Upper lobe of left lung (tissue), 4 donors: Measurements from ENCODE around the gene PDK1.

Experiments used
- CTCF ChIP-seq, 6 experiments: fragments of 450-650 bp in 4 of 6; fragments of 200-600 bp in 2 of 6; sonication (generic) in 2 of 6; IDR thresholded peaks; one replicate each; pipeline ENCODE4 v1.5.1; 2016 to 2019; ENCODE audit warnings: antibody characterized with exemption in 6 of 6
- POLR2A ChIP-seq, 4 donors: fragments of 450-650 bp; IDR thresholded peaks; one replicate each; pipeline ENCODE4 v1.5.1; 2016 to 2017; ENCODE audit warnings: antibody characterized with exemption in 4 of 4, mild to moderate bottlenecking in 2 of 4

GRCh38 chr2:172571245-172571644 lies 15.4 kb downstream of the PDK1 start:
- TF ChIP-seq POLR2A (IDR thresholded peaks at IDR 0.05) (no peak), CTCF (IDR thresholded peaks at IDR 0.05) (no peak)
